HCT116 (cell line): ENCODE measurements around the gene UMOD. TPM values are rescaled to one million over a fixed set of nuclear protein-coding genes. Genes with fewer than 3 reads are reported as not detected.

ENCODE experiments used
- CBX3 ChIP-seq: IDR thresholded peaks from 2 replicates; pipeline ENCODE4 v1.6.1; 2012; ENCODE audit warnings: low read depth
- CTCF ChIP-seq, 3 experiments: fragments of 200-600 bp in 1 of 3; sonication (generic) in 1 of 3; IDR thresholded peaks in 2 of 3; conservative IDR thresholded peaks in 1 of 3; 2 replicates each; pipeline ENCODE4 v1.5.1; 2012 to 2017; ENCODE audit warnings: low read depth in 2 of 3, low read length in 2 of 3, antibody characterized with exemption in 1 of 3, borderline replicate concordance in 1 of 3, control low read depth in 1 of 3, mild to moderate bottlenecking in 1 of 3, mixed read lengths in 1 of 3, mixed run types in 1 of 3, moderate library complexity in 1 of 3; ENCODE audit not compliant: insufficient read depth in 1 of 3
- JUND ChIP-seq: IDR thresholded peaks from 2 replicates; pipeline ENCODE4 v1.6.1; 2012
- POLR2A ChIP-seq: IDR thresholded peaks from 2 replicates; pipeline ENCODE4 v1.7.0; 2011; ENCODE audit warnings: borderline replicate concordance; ENCODE audit not compliant: insufficient read depth, insufficient read length; ENCODE audit errors: extremely low read depth
- SIN3A ChIP-seq: IDR thresholded peaks from 2 replicates; pipeline ENCODE4 v1.6.1; 2012; ENCODE audit warnings: low read depth
- ZFX ChIP-seq: fragments of 450-650 bp; IDR thresholded peaks from 2 replicates; pipeline ENCODE4 v1.6.1; 2017
- total RNA-seq: library from RNA; stranded (reverse); gene quantifications from one replicate; pipeline ENCODE4 v1.2.1, GENCODE V29; 2021; ENCODE audit not compliant: unreplicated experiment
- TF ChIP-seq, protein P1 (sequence below): IDR thresholded peaks from 2 replicates; pipeline ENCODE4 v1.6.1; 2012; ENCODE audit warnings: low read depth

UMOD gene
- total RNA-seq, 1 experiment from 2014 or later, result not detected

GRCh38 chr16:20387978-20388377 is 35.5 kb upstream of the UMOD start (continued):
- no peak for TF ChIP-seq CTCF (IDR thresholded peaks at IDR 0.05 in 2 of 3, conservative IDR thresholded peaks at IDR 0.05 in 1 of 3; ENCODE audit: borderline replicate concordance in 1 of 3, insufficient read depth in 1 of 3, low read depth in 2 of 3, low read length in 2 of 3)
- TF ChIP-seq SIN3A, result no peak
- no peak for TF ChIP-seq POLR2A
- TF ChIP-seq, protein P1, sequence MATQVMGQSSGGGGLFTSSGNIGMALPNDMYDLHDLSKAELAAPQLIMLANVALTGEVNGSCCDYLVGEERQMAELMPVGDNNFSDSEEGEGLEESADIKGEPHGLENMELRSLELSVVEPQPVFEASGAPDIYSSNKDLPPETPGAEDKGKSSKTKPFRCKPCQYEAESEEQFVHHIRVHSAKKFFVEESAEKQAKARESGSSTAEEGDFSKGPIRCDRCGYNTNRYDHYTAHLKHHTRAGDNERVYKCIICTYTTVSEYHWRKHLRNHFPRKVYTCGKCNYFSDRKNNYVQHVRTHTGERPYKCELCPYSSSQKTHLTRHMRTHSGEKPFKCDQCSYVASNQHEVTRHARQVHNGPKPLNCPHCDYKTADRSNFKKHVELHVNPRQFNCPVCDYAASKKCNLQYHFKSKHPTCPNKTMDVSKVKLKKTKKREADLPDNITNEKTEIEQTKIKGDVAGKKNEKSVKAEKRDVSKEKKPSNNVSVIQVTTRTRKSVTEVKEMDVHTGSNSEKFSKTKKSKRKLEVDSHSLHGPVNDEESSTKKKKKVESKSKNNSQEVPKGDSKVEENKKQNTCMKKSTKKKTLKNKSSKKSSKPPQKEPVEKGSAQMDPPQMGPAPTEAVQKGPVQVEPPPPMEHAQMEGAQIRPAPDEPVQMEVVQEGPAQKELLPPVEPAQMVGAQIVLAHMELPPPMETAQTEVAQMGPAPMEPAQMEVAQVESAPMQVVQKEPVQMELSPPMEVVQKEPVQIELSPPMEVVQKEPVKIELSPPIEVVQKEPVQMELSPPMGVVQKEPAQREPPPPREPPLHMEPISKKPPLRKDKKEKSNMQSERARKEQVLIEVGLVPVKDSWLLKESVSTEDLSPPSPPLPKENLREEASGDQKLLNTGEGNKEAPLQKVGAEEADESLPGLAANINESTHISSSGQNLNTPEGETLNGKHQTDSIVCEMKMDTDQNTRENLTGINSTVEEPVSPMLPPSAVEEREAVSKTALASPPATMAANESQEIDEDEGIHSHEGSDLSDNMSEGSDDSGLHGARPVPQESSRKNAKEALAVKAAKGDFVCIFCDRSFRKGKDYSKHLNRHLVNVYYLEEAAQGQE, result no peak
- TF ChIP-seq ZFX, result no peak
- TF ChIP-seq JUND, result no peak
- no peak for TF ChIP-seq CBX3
